Measurements from ENCODE around the gene SRSF4.

GRCh38 chr1:29202053-29202452 is 20.4 kb upstream of the SRSF4 start:
- TF ChIP-seq EZH2 (IDR thresholded peaks at IDR 0.05; ENCODE audit: insufficient read depth, poor library complexity, severe bottlenecking) (no peak), EZH2phosphoT487 (IDR thresholded peaks at IDR 0.05; ENCODE audit: insufficient read depth, low read depth) (no peak)

All from GM23248 (cell line).